ENCODE data around the gene HOXC6.

The HOXC6 gene

DNA sequence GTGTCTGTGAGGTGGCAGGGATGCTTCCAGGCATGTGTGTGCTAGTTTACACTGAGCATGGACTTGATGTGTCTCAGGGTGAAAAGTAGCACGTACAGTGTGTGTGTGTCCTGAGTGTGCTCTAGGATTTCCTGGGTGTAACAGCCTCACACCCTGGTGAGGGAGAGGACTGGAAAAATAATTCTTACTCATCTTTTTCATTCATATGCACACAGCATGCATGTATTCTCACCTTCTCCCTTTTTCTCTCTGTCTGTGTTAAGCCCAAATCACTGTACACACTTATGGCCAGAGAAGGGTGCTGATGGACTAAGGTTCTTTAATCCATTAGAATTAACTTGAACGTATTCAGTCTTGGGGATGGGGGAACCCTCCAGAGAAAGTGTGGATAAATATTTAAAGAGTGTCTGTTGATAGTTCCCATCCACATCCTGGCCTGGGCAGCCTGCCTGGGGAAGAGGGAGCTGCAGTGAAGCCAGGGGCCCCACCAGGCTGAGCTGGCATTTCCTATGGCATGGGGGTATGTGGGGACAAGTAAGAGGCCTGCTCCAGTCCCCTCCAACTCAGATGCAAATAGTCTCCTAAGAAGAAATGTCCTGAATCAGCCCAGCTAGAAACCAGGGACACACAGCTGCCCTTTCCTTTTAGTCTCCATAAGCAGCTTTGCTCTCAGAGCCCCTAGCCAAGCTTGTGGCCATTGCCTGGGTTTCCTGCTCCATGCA is 20.5 kb upstream of the HOXC6 start:
- DNase-seq: no peak
- H3K4me3 ChIP-seq (ENCODE audit: low read depth, low read length): no peak overlapping the region
- H3K36me3 ChIP-seq (replicated peaks): no peaks in the 10 kb centered on the region
- in situ Hi-C loops (cut with HindIII; ENCODE audit: low pct_ligation_motif_present, low sequenced_read_pairs): loop anchor here (25.0 kb wide), 1 partner anchor 205 kb away; no protein-coding TSS in a partner anchor
- H3K27me3 ChIP-seq (replicated peaks): peaks cover 87% of the 10 kb centered on the region
- TF ChIP-seq CTCF (IDR thresholded peaks at IDR 0.05; ENCODE audit: low read depth, low read length, missing control alignments): no peak
- no peak overlapping the region for H3K27ac ChIP-seq

DNA sequence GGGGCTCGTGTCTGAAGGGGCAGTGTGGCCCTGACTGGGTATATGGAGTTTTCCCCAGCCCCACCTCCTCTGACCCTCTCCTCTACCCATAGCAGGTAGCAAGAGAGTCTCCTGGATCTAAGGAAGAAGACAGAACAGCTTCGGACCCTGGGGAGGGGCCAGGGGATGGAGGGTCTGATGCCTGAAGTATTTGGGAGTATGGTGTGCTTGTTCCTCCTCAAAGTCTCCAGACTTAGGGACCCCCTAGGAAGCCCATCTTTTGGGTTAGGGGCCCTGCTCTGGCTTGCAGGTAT is 20.0 kb upstream of the HOXC6 start:
- in situ Hi-C loops (cut with HindIII; ENCODE audit: low pct_ligation_motif_present, low sequenced_read_pairs): loop anchor here (25.0 kb wide), 1 partner anchor 204 kb away; no protein-coding TSS in a partner anchor
- no peak overlapping the region for H3K27ac ChIP-seq
- no peak for DNase-seq
- peaks cover 87% of the 10 kb centered on the region for H3K27me3 ChIP-seq (replicated peaks)
- no peak for TF ChIP-seq CTCF (IDR thresholded peaks at IDR 0.05; ENCODE audit: low read depth, low read length, missing control alignments)
- no peaks in the 10 kb centered on the region for H3K36me3 ChIP-seq (replicated peaks)
- H3K4me3 ChIP-seq (ENCODE audit: low read depth, low read length): no peak overlapping the region

DNA sequence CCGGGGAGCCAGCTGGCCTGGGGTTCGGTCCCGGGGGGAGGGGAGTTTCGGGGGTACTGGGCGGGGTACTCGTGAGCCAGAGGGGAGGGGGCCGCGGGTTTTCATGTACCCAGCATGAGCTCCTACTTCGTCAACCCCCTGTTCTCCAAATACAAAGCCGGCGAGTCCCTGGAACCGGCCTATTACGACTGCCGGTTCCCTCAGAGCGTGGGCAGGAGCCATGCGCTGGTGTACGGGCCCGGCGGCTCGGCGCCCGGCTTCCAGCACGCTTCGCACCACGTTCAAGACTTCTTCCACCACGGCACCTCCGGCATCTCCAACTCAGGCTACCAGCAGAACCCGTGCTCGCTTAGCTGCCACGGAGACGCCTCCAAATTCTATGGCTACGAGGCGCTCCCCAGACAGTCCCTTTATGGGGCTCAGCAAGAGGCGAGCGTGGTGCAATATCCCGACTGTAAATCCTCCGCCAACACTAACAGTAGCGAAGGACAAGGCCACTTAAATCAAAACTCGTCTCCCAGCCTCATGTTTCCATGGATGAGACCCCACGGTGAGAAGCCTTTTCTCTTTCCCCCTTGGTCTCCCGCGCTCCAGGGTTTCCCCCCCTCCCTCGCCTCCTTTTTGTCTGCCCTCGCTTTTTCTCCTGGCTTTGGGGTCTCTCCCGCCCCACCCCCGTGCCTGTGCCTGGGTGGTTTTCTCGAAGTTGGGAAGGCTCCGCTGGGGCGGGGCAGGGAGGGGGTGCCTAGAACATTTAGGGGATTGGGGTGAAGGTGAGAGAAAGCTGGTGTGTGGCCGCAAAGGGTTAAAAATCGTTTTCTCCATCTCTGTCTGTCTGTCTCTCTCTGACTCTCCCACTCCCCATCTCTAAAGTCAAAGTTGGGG is 18.8 kb upstream of the HOXC6 start:
- Histone ChIP-seq H3K27ac (no peak overlapping the region), H3K27me3 (replicated peaks) (peaks cover 87% of the 10 kb centered on the region), H3K4me3 (ENCODE audit: low read depth, low read length) (no peak overlapping the region), H3K36me3 (replicated peaks) (no peaks in the 10 kb centered on the region)
- TF ChIP-seq CTCF (IDR thresholded peaks at IDR 0.05; ENCODE audit: low read depth, low read length, missing control alignments): no peak
- DNase-seq: no peak
- in situ Hi-C loops (cut with HindIII; ENCODE audit: low pct_ligation_motif_present, low sequenced_read_pairs): loop anchor here (25.0 kb wide), 1 partner anchor 203 kb away; no protein-coding TSS in a partner anchor

DNA sequence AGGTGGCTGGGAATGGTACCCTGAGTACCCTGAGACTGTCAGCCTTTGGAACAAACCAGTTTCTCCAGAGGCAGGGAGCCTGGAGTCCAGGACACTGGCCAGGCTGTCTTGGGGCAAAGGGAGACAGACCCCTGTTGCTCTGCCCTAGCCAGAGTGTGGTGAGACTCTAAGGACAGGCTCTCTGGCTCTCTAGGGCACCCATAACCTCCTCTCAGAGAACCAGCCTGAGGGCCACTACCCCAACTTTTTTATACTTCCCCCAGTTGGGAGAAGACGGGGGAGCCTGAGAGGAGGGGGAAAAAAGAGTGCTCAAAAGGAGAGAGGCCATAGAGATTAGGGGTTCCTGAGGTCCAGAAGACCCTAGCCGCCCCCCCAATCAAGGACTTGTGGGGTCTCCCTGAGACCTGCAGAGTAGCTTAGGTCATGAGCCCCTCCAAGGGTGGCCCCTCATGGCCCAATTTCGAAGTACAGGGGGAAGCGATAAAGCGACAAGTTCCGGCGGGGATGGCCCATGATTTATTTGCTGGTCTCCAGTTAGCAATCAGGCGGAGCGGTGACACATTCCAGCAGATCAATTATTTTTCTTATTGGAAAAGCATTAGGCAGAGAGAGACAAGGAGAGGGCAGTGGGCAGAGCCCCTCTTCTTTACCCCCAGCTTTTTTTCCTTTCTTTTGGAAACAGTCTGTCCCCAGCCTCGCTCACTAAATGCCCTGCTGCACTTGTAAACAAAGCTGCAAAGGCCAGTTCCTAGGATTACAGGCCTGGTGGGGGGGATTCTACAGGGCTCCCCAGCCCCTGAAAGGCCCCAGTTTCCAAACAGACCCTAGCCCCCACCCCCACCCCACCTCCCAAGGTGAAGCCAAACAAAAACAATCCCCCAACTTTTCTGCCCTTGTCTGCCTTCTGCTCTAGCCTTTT is 17.9 kb upstream of the HOXC6 start:
- in situ Hi-C loops (cut with HindIII; ENCODE audit: low pct_ligation_motif_present, low sequenced_read_pairs): loop anchor here (25.0 kb wide), 1 partner anchor 202 kb away; no protein-coding TSS in a partner anchor
- no peaks in the 10 kb centered on the region for H3K36me3 ChIP-seq (replicated peaks)
- H3K4me3 ChIP-seq (ENCODE audit: low read depth, low read length): no peak overlapping the region
- H3K27ac ChIP-seq: no peak overlapping the region
- TF ChIP-seq CTCF (IDR thresholded peaks at IDR 0.05; ENCODE audit: low read depth, low read length, missing control alignments): no peak
- no peak for DNase-seq
- H3K27me3 ChIP-seq (replicated peaks): peaks cover 87% of the 10 kb centered on the region

DNA sequence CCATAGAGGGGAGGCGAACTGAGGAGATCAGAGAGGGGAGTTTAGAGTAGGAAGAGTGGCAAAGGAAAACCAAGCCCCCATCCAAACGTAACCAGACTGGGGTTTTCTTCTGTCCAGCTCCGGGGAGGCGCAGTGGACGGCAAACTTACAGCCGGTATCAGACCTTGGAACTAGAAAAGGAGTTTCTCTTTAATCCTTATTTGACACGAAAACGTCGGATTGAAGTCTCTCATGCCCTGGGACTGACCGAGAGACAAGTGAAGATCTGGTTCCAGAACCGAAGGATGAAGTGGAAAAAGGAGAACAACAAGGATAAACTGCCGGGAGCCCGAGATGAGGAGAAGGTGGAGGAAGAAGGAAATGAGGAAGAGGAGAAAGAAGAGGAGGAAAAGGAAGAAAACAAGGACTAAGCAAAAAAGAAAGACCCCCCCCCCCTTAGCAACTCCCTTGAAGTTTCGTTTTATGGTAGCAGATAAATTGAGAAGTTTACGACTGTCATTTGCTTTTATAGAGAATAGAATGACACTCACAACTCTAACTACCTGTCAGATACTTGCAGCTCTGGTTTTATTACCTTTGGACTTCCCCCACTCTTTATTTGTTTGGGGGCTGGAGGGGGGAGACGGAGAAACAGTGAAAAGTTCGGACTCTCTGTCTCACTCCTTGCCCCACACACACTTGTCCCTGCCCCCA is 17.1 kb upstream of the HOXC6 start:
- no peak for DNase-seq
- no peaks in the 10 kb centered on the region for H3K36me3 ChIP-seq (replicated peaks)
- in situ Hi-C loops (cut with HindIII; ENCODE audit: low pct_ligation_motif_present, low sequenced_read_pairs): loop anchor here (25.0 kb wide), 1 partner anchor 201 kb away; no protein-coding TSS in a partner anchor
- H3K27ac ChIP-seq: no peak overlapping the region
- no peak overlapping the region for H3K4me3 ChIP-seq (ENCODE audit: low read depth, low read length)
- TF ChIP-seq CTCF (IDR thresholded peaks at IDR 0.05; ENCODE audit: low read depth, low read length, missing control alignments): no peak
- peaks cover 89% of the 10 kb centered on the region for H3K27me3 ChIP-seq (replicated peaks)

Measured in brain microvascular endothelial cell (primary cell).